Dermis blood vessel endothelial cell (primary cell): ENCODE data around the gene TRIAP1. TPM values are rescaled to one million over a fixed set of nuclear protein-coding genes. Genes with fewer than 3 reads are reported as not detected.

Source experiments
- DNase-seq: peaks from one replicate; pipeline ENCODE4 v3.0.0; 2010
- total RNA-seq: library from RNA; depleted of rRNA; stranded (reverse); fragments of >200 nt; gene quantifications from 2 replicates; pipeline ENCODE4 v1.2.3, GENCODE V29; 2014

Gene TRIAP1
- 35.6 and 40.0 TPM in 2 replicates for total RNA-seq

GRCh38 chr12:120445911-120446843, at the start of gene TRIAP1, which contains the start of gene GATC:
TSS of gene TRIAP1 (minus strand) at chr12:120446384. CDS start at chr12:120446372, 12 bp downstream.
TSS of gene GATC (plus strand) at chr12:120446444. CDS start at chr12:120446481, 37 bp downstream.
- DNase-seq: peak; percentile 91

DNA sequence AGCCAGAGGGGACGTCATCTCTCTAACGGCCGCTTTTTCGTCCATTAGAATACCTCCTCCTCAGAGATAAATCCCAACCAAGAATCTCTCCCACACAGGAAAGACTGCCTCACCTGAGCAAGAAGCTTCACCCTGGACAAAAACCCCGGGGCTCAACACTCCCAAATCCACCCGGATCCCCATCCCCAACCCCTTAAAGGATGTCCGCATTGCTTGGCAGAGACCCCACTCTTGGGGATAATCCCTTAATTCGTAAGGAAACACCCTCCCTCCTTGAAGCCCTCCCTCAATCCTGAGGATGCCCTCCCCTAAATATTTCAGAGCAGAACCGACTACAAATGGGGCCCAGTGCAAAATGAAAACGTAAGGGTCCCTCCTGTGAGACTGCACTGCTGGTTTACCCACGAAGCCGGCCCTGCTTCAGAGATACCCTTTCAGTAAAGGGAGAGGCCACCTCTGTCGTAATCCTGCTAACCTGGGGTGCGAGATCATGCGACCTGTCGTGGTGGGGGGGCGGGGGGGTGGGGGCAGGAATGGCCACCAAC, 49.1 kb upstream of the TRIAP1 start:
- peak; percentile 15 for DNase-seq

- no peak for DNase-seq
Measured at GRCh38 chr12:120490833-120491512, 44.8 kb upstream of the TRIAP1 start.

DNA sequence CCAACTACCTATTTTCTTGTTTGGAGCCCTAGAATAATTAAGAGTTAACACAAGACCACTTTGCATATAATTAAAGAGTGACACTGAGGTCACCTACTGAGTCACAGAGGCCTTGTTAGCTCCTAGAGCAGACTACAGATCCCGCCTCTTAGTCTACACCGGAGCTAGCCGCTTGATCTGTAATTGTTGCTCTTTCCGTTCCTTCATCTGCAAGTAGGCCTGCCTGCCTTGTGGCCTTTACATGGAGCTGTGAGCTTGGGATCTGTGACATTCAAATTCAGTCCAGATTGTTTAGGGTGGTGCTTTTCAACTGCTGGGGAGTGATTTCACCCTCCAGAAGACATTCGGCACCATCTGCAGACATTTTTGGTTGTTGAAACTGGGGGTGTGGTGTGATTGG, 44.1 kb upstream of the TRIAP1 start:
- DNase-seq: no peak

GRCh38 chr12:120489018-120489417, 42.8 kb upstream of the TRIAP1 start:
- no peak for DNase-seq

GRCh38 chr12:120488057-120488640, 42.0 kb upstream of the TRIAP1 start:
- DNase-seq: peak; percentile 61

GRCh38 chr12:120487552-120487951, 41.4 kb upstream of the TRIAP1 start:
- peak; percentile 49 for DNase-seq

- DNase-seq: no peak
Measured at GRCh38 chr12:120485961-120486881, 40.0 kb upstream of the TRIAP1 start.

- no peak for DNase-seq
Measured at GRCh38 chr12:120483621-120484020, 37.4 kb upstream of the TRIAP1 start.

- DNase-seq: no peak
Measured at GRCh38 chr12:120481022-120481767, 35.0 kb upstream of the TRIAP1 start.

DNA sequence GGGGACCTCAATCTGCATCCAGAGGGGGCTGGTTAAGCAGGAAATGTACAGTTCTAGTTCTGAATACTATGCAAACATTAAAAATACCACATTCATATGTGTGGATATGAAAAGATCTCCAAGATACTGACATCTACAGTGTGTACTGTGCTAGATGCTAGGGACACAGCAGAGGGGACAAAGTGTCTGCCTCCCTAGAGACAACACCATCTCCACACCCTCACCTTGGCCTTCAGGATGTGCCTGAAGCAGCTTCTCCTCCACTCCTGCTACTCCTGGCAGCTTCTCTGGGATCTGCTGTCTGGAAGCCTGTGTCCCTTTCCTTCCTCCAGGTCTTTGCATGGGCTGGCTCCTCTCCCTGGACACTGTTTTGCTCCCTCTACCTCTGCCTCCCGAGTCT, 34.0 kb upstream of the TRIAP1 start:
- DNase-seq: no peak

- DNase-seq: no peak
Measured at GRCh38 chr12:120479458-120479857, 33.3 kb upstream of the TRIAP1 start.

DNA sequence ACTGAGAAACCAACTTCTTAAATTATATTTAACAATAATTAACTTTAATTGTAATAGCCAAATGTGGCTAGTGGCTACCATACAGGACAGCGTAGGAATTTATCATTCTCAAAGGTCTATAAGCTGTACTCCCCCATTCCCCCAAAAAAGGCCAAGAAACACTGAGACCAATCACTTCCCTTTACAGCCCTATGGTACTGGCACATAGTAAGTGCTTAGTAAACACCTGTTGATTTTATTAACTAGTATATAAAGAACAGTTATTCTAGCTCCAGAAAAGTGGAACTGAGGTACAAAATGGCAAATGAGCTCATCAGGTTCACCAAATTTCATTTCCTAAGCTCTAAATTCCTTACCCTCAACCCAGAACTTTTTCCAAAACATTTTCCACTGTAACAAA, 29.5 kb upstream of the TRIAP1 start:
- no peak for DNase-seq

DNA sequence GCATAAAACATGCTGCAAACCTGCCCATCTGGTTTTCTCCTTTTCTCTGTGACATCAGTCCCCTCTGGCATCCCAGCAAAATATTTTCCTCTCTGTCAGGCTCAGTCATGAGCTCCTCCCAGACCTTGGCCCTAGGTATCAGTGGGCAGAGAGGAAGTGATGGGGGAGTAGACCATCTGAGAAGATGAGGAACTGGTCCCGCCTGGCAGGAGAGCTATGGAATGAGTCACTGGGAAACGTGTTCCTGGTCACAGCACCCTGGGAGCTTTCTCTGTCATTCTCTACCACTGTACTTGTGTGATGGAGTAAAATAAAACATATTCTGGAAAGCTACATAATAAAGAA, 28.4 kb upstream of the TRIAP1 start:
- DNase-seq: peak; percentile 74

- DNase-seq: no peak
Measured at GRCh38 chr12:120473807-120474615, 27.8 kb upstream of the TRIAP1 start.

DNA sequence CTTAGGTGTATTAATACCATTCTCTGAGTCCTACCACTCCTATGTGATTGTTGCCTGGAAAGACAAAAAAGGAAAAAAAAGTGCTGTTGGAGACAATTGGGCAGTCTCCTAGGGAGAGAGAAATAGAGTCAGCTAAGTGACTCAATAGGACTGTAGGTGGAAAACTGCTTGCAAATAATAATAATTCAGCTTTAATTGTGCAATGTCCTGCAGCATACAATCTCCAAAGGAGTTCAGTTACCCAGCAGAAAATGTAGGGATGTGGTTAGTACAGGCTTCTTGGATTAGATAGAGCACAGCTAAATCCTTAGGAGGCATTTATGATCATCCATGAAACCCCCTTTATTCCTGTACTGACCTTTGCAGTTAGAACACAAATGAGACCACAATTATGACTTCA, 26.3 kb upstream of the TRIAP1 start:
- no peak for DNase-seq

GRCh38 chr12:120470150-120470784, 24.1 kb upstream of the TRIAP1 start:
- DNase-seq: no peak

DNA sequence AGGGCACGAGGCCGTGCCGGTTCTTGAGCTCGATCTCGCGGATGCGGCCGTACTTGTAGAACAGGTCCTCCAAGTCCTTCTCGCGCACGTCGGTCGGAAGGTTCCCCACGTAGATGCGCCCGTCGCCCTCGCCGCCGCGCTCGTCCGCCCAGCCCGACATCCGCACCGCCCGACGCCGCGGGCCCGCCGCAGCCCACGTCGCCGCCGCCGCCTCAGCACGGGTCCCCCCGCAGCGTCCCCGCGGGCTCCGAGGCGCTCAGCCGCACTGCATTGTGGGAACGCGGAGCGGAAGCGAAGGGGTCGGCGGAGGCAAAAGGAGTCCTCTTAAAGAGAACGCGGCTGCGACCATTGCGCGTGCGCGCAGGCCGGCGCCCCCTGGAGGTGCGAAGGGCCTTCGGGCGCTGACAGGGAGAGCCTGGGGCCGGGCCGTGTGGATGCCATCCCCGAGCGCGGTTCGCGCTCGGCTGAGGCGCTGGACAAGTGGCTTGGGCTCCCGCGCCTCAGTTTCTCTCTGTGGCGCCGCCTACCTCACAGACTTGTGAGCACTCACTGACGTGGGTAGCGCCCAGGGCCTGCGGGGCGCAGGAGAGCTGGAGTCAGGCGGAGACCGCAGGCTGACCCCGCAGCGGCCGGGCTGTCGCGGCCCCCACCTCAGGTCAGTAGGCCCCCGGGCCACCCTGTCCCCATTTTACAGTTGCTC, 23.4 kb upstream of the TRIAP1 start, which contains the start of gene SRSF9:
Gene SRSF9 (minus strand): TSS at position 299 of the 700 bp plus-strand sequence. CDS start 139 bp downstream, at position 160.
- DNase-seq: peak; percentile 99
